AG09309 (cell line): ENCODE measurements around the gene SLC30A7.
"Not testable (repeated sequence)": the region's sequence is repeated elsewhere in the genome, so short reads cannot be mapped to it uniquely, and the experiment has no call there.

ENCODE experiments used
- DNase-seq: peaks from one replicate; pipeline ENCODE4 v3.0.0-alpha.2; 2010; ENCODE audit warnings: low read depth
- H3K4me3 ChIP-seq: 2 replicates; pipeline ENCODE4 v1.5.1; 2011; ENCODE audit warnings: mild to moderate bottlenecking, low read depth, low read length, moderate library complexity; ENCODE audit not compliant: control insufficient read depth
- CTCF ChIP-seq: IDR thresholded peaks from 2 replicates; pipeline ENCODE4 v1.5.1; 2011; ENCODE audit warnings: mild to moderate bottlenecking, low read depth, low read length, inconsistent platforms; ENCODE audit not compliant: insufficient read depth, control insufficient read depth; ENCODE audit errors: missing control alignments

SLC30A7 gene

GRCh38 chr1:100936194-100936967 is 40.5 kb downstream of the SLC30A7 start:
- no peak for DNase-seq
- TF ChIP-seq CTCF, result no peak
- no peak overlapping the region for H3K4me3 ChIP-seq

DNA sequence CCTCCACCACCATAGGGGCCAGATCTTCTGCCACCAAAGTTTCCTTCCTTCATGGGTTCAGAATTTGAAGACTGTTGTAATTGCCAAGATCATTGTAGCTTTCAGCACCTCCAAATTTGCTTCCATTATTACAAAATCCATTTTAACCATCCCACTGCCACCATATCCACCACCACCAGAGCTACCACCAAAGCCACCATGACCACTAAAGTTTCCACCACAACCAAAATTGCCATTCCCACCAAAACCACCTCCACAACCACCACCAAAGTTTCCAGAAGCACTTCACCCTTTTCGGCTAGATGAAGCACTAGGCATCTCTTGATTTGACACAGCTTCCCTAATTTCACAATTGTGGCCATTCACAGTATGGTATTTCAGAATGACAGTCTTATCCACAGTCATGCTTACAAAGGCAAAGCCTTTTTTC is 45.2 kb downstream of the SLC30A7 start:
- H3K4me3 ChIP-seq, result no peak overlapping the region
- no peak for TF ChIP-seq CTCF

DNA sequence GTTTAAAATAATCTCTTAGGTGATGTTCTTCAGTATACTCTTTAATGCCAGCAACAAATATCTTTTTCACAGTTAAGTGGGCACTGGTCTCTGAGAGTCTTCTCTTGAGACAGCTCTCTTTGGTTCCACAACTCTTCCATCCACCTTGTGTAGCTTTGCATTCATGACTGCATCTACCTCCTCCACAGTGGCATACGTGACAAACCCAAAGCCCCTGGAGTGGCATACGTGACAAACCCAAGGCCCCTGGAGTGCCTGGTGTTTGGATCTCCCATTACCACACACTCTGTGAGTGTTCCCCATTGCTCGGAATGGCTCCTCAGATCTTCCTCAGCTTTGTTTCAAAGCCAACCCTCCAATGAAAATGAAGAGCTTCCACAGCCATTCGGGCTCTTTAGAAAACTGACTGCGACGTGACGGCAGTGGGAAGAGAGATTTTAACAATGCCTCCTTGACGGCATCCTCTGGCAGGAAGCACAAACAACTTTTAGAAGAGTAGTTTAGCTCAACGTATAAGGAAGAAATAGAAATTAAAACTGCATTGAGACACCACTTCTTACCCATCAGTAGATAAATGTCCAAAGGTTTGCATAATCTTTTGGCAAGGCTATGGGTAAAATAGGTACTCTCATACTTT is 45.8 kb downstream of the SLC30A7 start:
- TF ChIP-seq CTCF, result no peak
- DNase-seq, result no peak
- H3K4me3 ChIP-seq, result no peak overlapping the region

More for the DNA sequence above, 45.2 kb downstream of the SLC30A7 start:
- no peak for DNase-seq

DNA sequence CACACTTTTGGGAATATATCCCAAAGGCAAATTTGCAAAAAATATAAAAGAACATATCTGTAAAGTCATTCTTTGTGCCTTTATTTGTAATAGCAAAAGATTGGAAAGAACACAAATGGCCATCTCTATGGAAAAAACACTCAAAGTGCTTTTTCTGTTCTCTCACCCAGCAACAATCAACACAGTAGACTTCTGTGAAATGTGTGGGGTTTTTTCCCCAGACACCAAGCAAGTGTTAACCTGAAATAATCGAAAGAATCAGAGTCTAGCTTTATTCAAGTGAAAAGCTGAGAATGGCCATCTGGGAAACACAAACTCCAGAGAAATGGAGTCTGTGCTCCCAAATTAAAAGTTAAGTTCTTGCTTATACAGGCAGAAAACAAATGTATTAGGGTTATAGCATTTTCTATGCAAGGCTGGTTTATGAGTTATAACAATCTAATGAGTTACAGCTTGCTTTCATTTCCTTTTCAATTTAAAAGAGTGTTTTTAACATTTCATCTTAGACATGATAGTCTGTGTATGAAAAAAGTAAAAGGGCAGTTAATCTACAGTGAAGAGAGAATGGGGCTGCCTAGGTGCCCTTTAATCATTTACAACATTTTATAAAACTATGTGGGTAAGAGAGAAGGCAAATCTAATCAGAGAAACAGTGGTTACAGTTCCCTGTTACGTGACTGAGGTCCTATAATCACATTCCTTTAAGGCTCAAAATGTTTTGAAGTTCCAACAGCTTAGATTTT is 46.6 kb downstream of the SLC30A7 start:
- no peak overlapping the region for H3K4me3 ChIP-seq
- no peak for DNase-seq
- TF ChIP-seq CTCF, result no peak

- no peak for DNase-seq
- H3K4me3 ChIP-seq, result no peak overlapping the region
- no peak for TF ChIP-seq CTCF
Measured at GRCh38 chr1:100943533-100943932, 47.6 kb downstream of the SLC30A7 start.

DNA sequence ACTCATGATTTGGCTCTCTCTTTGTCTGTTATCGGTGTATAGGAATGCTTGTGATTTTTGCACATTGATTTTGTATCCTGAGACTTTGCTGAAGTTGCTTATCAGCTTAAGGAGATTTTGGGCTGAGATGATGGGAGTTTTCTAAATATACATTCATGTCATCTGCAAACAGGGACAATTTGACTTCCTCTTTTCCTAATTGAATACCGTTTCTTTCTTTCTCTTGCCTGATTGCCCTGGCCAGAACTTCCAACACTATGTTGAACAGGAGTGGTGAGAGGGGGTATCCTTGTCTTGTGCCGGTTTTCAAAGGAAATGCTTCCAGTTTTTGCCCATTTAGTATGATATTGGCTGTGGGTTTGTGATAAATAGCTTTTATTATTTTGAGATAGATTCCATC is 50.2 kb downstream of the SLC30A7 start:
- H3K4me3 ChIP-seq, DNase-seq: not testable (repeated sequence)

DNA sequence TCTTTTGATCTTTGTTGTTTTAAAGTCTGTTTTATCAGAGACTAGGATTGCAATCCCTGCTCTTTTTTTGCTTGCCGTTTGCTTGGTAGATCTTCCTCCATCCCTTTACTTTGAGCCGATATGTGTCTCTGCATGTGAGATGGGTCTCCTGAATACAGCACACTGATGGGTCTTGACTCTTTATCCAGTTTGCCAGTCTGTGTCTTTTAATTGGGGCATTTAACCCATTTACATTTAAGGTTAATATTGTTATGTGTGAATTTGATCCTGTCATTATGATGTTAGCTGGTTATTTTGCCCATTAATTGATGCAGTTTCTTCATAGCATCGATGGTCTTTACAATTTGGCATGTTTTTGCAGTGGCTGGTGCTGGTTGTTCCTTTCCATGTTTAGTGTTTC is 51.9 kb downstream of the SLC30A7 start:
- DNase-seq, H3K4me3 ChIP-seq: not testable (repeated sequence)

- DNase-seq, result not testable (repeated sequence)
Measured at GRCh38 chr1:100948721-100949405, 53.0 kb downstream of the SLC30A7 start.

GRCh38 chr1:100949515-100950158 is 53.7 kb downstream of the SLC30A7 start:
- not testable (repeated sequence) for H3K4me3 ChIP-seq, DNase-seq

More at GRCh38 chr1:100948721-100949405, 53.0 kb downstream of the SLC30A7 start:
- H3K4me3 ChIP-seq, result not testable (repeated sequence)
